GM18951 (cell line): ENCODE data around the gene DES.

ENCODE experiments used
- POLR2A ChIP-seq: IDR thresholded peaks from 4 replicates; pipeline ENCODE4 v1.6.1; 2011; ENCODE audit warnings: mild to moderate bottlenecking; ENCODE audit not compliant: insufficient read length, insufficient read depth; ENCODE audit errors: extremely low read depth
- in situ Hi-C: fragments of 300-500 bp; cut with MboI; formaldehyde crosslinking; loops from one replicate; pipeline ENCODE4 v1.12.0; 2022; ENCODE audit warnings: low sequenced_read_pairs, mixed read lengths, inconsistent platforms; ENCODE audit not compliant: unreplicated experiment

Gene DES

GRCh38 chr2:219474285-219475060, 56.3 kb downstream of the DES start:
- no peak for TF ChIP-seq POLR2A
- in situ Hi-C loops: no loop called here

- no peak for TF ChIP-seq POLR2A
- in situ Hi-C loops: no loop called here
Observed at GRCh38 chr2:219475278-219475677, 57.1 kb downstream of the DES start.

- in situ Hi-C loops: no loop called here
- TF ChIP-seq POLR2A: no peak
Observed at GRCh38 chr2:219475697-219476651, 57.8 kb downstream of the DES start.
